Thyroid gland (tissue), 4 donors: ENCODE measurements around the gene LUM.

Experiments used
- CTCF ChIP-seq, 6 experiments: fragments of 200-600 bp in 3 of 6; fragments of 450-650 bp in 3 of 6; sonication (generic) in 3 of 6; IDR thresholded peaks; one replicate each; pipeline ENCODE4 v1.5.1; 2016 to 2019; ENCODE audit warnings: antibody characterized with exemption in 6 of 6, mild to moderate bottlenecking in 2 of 6, inconsistent platforms in 1 of 6, moderate library complexity in 1 of 6
- POLR2A ChIP-seq, 2 donors: fragments of 450-650 bp; IDR thresholded peaks; one replicate each; pipeline ENCODE4 v1.6.1; 2017; ENCODE audit warnings: antibody characterized with exemption in 2 of 2, mild to moderate bottlenecking in 2 of 2, moderate library complexity in 1 of 2

- no peak for TF ChIP-seq CTCF (IDR thresholded peaks at IDR 0.05)
- no peak for TF ChIP-seq POLR2A (IDR thresholded peaks at IDR 0.05)
These were observed 29.0 kb upstream of the LUM start for GRCh38 chr12:91140026-91140931.
